GM21390 (cell line): ENCODE data around the gene LSAMP.

Experiments
- ATAC-seq: cut with Tn5 transposase; IDR thresholded peaks from one replicate; pipeline ENCODE4 v1.9.1; 2021; ENCODE audit not compliant: unreplicated experiment

Gene LSAMP

GRCh38 chr3:116432795-116433194 is 12.5 kb downstream of the LSAMP start:
- ATAC-seq: no peak

- ATAC-seq: no peak
These were observed 15.6 kb downstream of the LSAMP start for GRCh38 chr3:116429479-116430269.

- ATAC-seq: no peak
These were observed 19.3 kb downstream of the LSAMP start for GRCh38 chr3:116426036-116426435.

- ATAC-seq: no peak
These were observed 20.2 kb downstream of the LSAMP start for GRCh38 chr3:116425126-116425525.

GRCh38 chr3:116423945-116424344 is 21.3 kb downstream of the LSAMP start:
- no peak for ATAC-seq

- ATAC-seq: no peak
These were observed 21.9 kb downstream of the LSAMP start for GRCh38 chr3:116423374-116423773.

- ATAC-seq: no peak
These were observed 28.1 kb downstream of the LSAMP start for GRCh38 chr3:116417151-116417550.

GRCh38 chr3:116413319-116413718 is 32.0 kb downstream of the LSAMP start:
- ATAC-seq: no peak

- ATAC-seq: no peak
These were observed 36.8 kb downstream of the LSAMP start for GRCh38 chr3:116408473-116408872.

GRCh38 chr3:116405231-116405630 is 40.1 kb downstream of the LSAMP start:
- no peak for ATAC-seq

- ATAC-seq: no peak
These were observed 45.5 kb downstream of the LSAMP start for GRCh38 chr3:116399701-116400226.

GRCh38 chr3:116394365-116394764 is 50.9 kb downstream of the LSAMP start:
- no peak for ATAC-seq

- ATAC-seq: no peak
These were observed 52.1 kb downstream of the LSAMP start for GRCh38 chr3:116393199-116393598.

- ATAC-seq: no peak
These were observed 53.0 kb downstream of the LSAMP start for GRCh38 chr3:116392291-116392690.

GRCh38 chr3:116391296-116392201 is 53.7 kb downstream of the LSAMP start:
- ATAC-seq: no peak

- no peak for ATAC-seq
These were observed 55.0 kb downstream of the LSAMP start for GRCh38 chr3:116390318-116390717.

- no peak for ATAC-seq
These were observed 56.4 kb downstream of the LSAMP start for GRCh38 chr3:116388867-116389385.

- no peak for ATAC-seq
These were observed 59.1 kb downstream of the LSAMP start for GRCh38 chr3:116386168-116386567.

GRCh38 chr3:116384717-116385116 is 60.6 kb downstream of the LSAMP start:
- no peak for ATAC-seq

GRCh38 chr3:116378077-116378476 is 67.2 kb downstream of the LSAMP start:
- no peak for ATAC-seq

GRCh38 chr3:116374901-116375300 is 70.4 kb downstream of the LSAMP start:
- ATAC-seq: no peak
